K562 (cell line): ENCODE measurements around the gene NIM1K. TPM values are rescaled to one million over a fixed set of nuclear protein-coding genes. Genes with fewer than 3 reads are reported as not detected.

Experiments
- ATAC-seq: fragments of 200-7000 bp; cut with Tn5 transposase; 3 replicates; pipeline ENCODE4 v1.9.1; 2020; ENCODE audit warnings: moderate library complexity
- BruUV-seq: library from RNA; stranded (reverse); fragments of 400-500 nt; replicated peaks from 2 replicates; lab custom pipeline; 2021; lab: Mats Ljungman, UMichigan
- CTCF ChIA-PET: fragments of 300-600 bp; formaldehyde crosslinking; extraction: SDS; loops from one replicate; lab custom pipeline; 2021; ENCODE audit warnings: low intra/inter-chr PET ratio; lab: Yijun Ruan, JAX
- POLR2A ChIA-PET: fragments of 300-600, 350-650 bp; sonication (Branson Sonifier 250); formaldehyde crosslinking; extraction: SDS; loops from one replicate; lab custom pipeline; 2021; ENCODE audit warnings: antibody characterized with exemption, inconsistent platforms; lab: Yijun Ruan, JAX
- DNase-seq, 4 experiments: peaks; one replicate each; pipeline versions ENCODE4 v3.0.0 to v3.0.0-alpha.2; 2011 to 2018; ENCODE audit warnings: low spot score in 3 of 4, mixed read lengths in 3 of 4; ENCODE audit errors: extremely low read depth in 1 of 4
- FAIRE-seq: peaks from 2 replicates; lab custom pipeline; 2011; peaks lifted over from hg19 to GRCh38; lab: Jason Lieb, UNC
- H2AFZ ChIP-seq: 2 replicates; pipeline ENCODE4 v1.6.0; 2011; ENCODE audit warnings: low read depth, low read length, control low read depth, inconsistent platforms
- H3K27ac ChIP-seq: fragments of 200-600 bp; 3 replicates; pipeline ENCODE4 v1.8.0; 2011; ENCODE audit warnings: low read depth, mild to moderate bottlenecking, control low read depth, inconsistent platforms, low read length, moderate library complexity, mixed read lengths; ENCODE audit errors: extremely low read depth
- H3K27me3 ChIP-seq, 2 experiments: fragments of 300-600 bp in 1 of 2; 2 replicates in 1 of 2; 3 replicates in 1 of 2; pipeline versions ENCODE4 v1.6.0 to v1.8.0; 2011; ENCODE audit warnings: inconsistent platforms in 2 of 2, low read length in 2 of 2, mild to moderate bottlenecking in 1 of 2, mixed read lengths in 1 of 2, moderate library complexity in 1 of 2; ENCODE audit not compliant: control insufficient read depth in 2 of 2, insufficient read depth in 2 of 2
- H3K36me3 ChIP-seq: fragments of 300-600 bp; 3 replicates; pipeline ENCODE4 v1.8.0; 2011; ENCODE audit warnings: mild to moderate bottlenecking, low read length, inconsistent platforms; ENCODE audit not compliant: control insufficient read depth, insufficient read depth
- H3K4me1 ChIP-seq, 2 experiments: fragments of 200-600 bp in 1 of 2; replicated peaks in 1 of 2; 2 replicates in 1 of 2; 3 replicates in 1 of 2; pipeline versions ENCODE4 v1.5.1 to v1.8.0; 2011; ENCODE audit warnings: inconsistent platforms in 2 of 2, low read length in 2 of 2, mild to moderate bottlenecking in 1 of 2, mixed read lengths in 1 of 2, moderate library complexity in 1 of 2; ENCODE audit not compliant: control insufficient read depth in 2 of 2, insufficient read depth in 2 of 2
- H3K4me2 ChIP-seq: 2 replicates; pipeline ENCODE4 v1.6.1; 2011; ENCODE audit warnings: low read length, control low read depth, inconsistent platforms, mixed read lengths; ENCODE audit not compliant: insufficient read depth
- H3K4me3 ChIP-seq: fragments of 200-600 bp; sonication (generic), shearing (Covaris generic); 2 replicates; pipeline ENCODE4 v1.5.1; 2016; ENCODE audit warnings: control low read depth, inconsistent platforms
- H3K79me2 ChIP-seq: fragments of 200-600 bp; 3 replicates; pipeline ENCODE4 v1.8.0; 2011; ENCODE audit warnings: low read length, inconsistent platforms; ENCODE audit not compliant: control insufficient read depth, insufficient read depth
- H3K9ac ChIP-seq, 2 experiments: 2 replicates each; pipeline versions ENCODE4 v1.6.0 to v1.6.1; 2011; ENCODE audit warnings: low read depth in 2 of 2, low read length in 2 of 2, control low read depth in 1 of 2, inconsistent platforms in 1 of 2, mild to moderate bottlenecking in 1 of 2, mixed read lengths in 1 of 2; ENCODE audit not compliant: insufficient read depth in 1 of 2
- H3K9me1 ChIP-seq: one replicate; pipeline ENCODE4 v1.6.0; 2011; ENCODE audit warnings: inconsistent platforms, mild to moderate bottlenecking, low read length, moderate library complexity; ENCODE audit not compliant: control insufficient read depth, insufficient read depth
- H3K9me3 ChIP-seq: replicated peaks from 2 replicates; pipeline ENCODE4 v1.5.1; 2011; ENCODE audit warnings: low read depth, low read length, inconsistent platforms; ENCODE audit not compliant: control insufficient read depth, insufficient read depth
- H4K20me1 ChIP-seq: replicated peaks from 2 replicates; pipeline ENCODE4 v1.6.1; 2011; ENCODE audit warnings: low read length, inconsistent platforms, mixed read lengths; ENCODE audit not compliant: control insufficient read depth, insufficient read depth
- ZBTB34 ChIP-seq: fragments of 250-450 bp; sonication (Bioruptor Pico); IDR thresholded peaks from 2 replicates; pipeline ENCODE4 v1.8.0; 2021; ENCODE audit warnings: mild to moderate bottlenecking, moderate library complexity
- WGBS: fragments of 100-300 bp; shearing (Covaris generic); methylation state at CpG from one replicate; pipeline ENCODE4 v1.1.6; 2016; ENCODE audit warnings: low coverage, mixed read lengths; ENCODE audit not compliant: insufficient coverage; ENCODE audit errors: missing lambda C conversion rate; 5-methylcytosine and 5-hydroxymethylcytosine counted together
- in situ Hi-C: fragments of 300-500 bp; cut with MboI; formaldehyde crosslinking; loops from 4 replicates; pipeline ENCODE4 v1.15.0; 2018; ENCODE audit warnings: inconsistent platforms, mixed read lengths
- intact Hi-C: fragments of 100-400 bp; cut with micrococcal nuclease; formaldehyde crosslinking; loops from 2 replicates; pipeline ENCODE4 v1.14.2; 2022
- polyA plus RNA-seq, 8 experiments: library from polyadenylated mRNA; depleted of rRNA in 4 of 8; stranded (reverse) in 5 of 8; unstranded in 3 of 8; fragments of >200 nt; fragmentation: Nextera tagmentation in 2 of 8; fragmentation: Illumina TruSeq in 1 of 8; extraction: Ambion mirVana in 2 of 8; extraction: Trizol in 1 of 8; gene quantifications; 2 replicates each; pipeline versions ENCODE4 v1.2.1 to v1.2.3, GENCODE V29; 2011 to 2014; ENCODE audit warnings: inconsistent platforms in 1 of 8, missing spikeins in 1 of 8
- total RNA-seq, 7 experiments: library from RNA; depleted of rRNA in 6 of 7; stranded (reverse); fragments of >200 nt in 6 of 7; fragmentation: Illumina TruSeq in 2 of 7; extraction: Trizol in 2 of 7; gene quantifications; 2 replicates each; pipeline versions ENCODE4 v1.2.1 to v1.2.3, GENCODE V29; 2011 to 2021; ENCODE audit warnings: low replicate concordance in 1 of 7
- TF ChIP-seq, protein P1 (sequence below), 2 experiments: fragments of 450-650 bp in 1 of 2; sonication (generic) in 1 of 2; formaldehyde crosslinking in 1 of 2; IDR thresholded peaks in 1 of 2; conservative IDR thresholded peaks in 1 of 2; 2 replicates each; pipeline versions ENCODE4 v1.6.1 to v1.8.1; 2016 to 2023; ENCODE audit warnings: mild to moderate bottlenecking in 2 of 2, moderate library complexity in 2 of 2, inconsistent platforms in 1 of 2, missing genetic modification reagents in 1 of 2

Gene NIM1K
- total and polyA plus RNA-seq, 9 of the 15 experiments (the other 6 are each of a cell fraction or from before 2014, with no cell fraction given) = 0.03 to 0.34 (median 0.08) TPM; not detected in 3

DNA sequence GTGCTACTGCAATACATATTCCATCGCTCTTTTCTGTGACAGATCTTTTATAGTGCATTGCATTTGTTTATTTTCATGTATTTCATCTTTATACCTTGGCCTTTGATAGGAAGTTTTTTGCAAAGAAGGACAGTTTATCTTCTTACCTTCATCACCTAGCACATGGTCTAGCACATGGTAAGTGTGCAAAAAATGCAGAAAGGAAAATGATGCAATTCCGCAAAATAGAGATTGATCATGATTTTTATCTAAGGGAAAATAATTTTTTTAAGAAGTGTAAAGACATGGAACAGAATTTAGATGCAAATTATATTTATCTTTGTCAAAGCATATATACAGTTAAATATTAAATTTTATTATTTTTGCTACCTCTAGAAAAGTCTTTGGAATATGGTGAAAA lies 19.2 kb upstream of the NIM1K start:
- CTCF ChIA-PET = no interaction called here
- no peak overlapping the region for H3K9ac ChIP-seq
- intact Hi-C loops (no loop called here), in situ Hi-C loops (no loop called here)
- peaks cover 77% of the 10 kb centered on the region for H3K36me3 ChIP-seq
- no TSS peak for BruUV-seq
- TF ChIP-seq ZBTB34 = no peak
- TF ChIP-seq, protein P1, sequence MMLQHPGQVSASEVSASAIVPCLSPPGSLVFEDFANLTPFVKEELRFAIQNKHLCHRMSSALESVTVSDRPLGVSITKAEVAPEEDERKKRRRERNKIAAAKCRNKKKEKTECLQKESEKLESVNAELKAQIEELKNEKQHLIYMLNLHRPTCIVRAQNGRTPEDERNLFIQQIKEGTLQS (IDR thresholded peaks at IDR 0.05) = peak; percentile 52
- TF ChIP-seq, protein P1 (CRISPR knock-in tag; conservative IDR thresholded peaks at IDR 0.05) = no peak
- FAIRE-seq = no peak
- POLR2A ChIA-PET = interaction anchor here (1.0 kb wide), 1 partner anchor 12 kb away, joined by 3 read pairs; no protein-coding TSS in a partner anchor
- no peak overlapping the region for H2AFZ ChIP-seq
- no peak for DNase-seq
- no peaks in the 10 kb centered on the region for H3K9me3 ChIP-seq
- no peak for ATAC-seq
- H3K27ac ChIP-seq = no peak overlapping the region
- H3K4me3 ChIP-seq = no peak overlapping the region
- H3K4me1 ChIP-seq = no peaks in the 10 kb centered on the region
- no peaks in the 10 kb centered on the region for H4K20me1 ChIP-seq
- no peaks in the 10 kb centered on the region for H3K79me2 ChIP-seq
- WGBS = 94% methylated on average over 2 of the region's 2 CpGs
- H3K4me2 ChIP-seq = no peak overlapping the region
- no peaks in the 10 kb centered on the region for H3K9me1 ChIP-seq
- H3K27me3 ChIP-seq = no peaks in the 10 kb centered on the region
